ENCODE results near the gene DIPK2B. TPM values are rescaled to one million over a fixed set of nuclear protein-coding genes. Genes with fewer than 3 reads are reported as not detected.

DIPK2B gene
- total RNA-seq, 4 donors from 2014 or later: 2.3 to 6.0 (median 3.5) TPM

GRCh38 chrX:45186643-45187026 lies 14.0 kb downstream of the DIPK2B start:
- intact Hi-C loops (cut with DNase I; ENCODE audit: low total_unique reads) (loop anchor here (1.0 kb wide), 1 partner anchor 30 kb away; no protein-coding TSS in a partner anchor), in situ Hi-C loops (cut with MboI; ENCODE audit: low pct_ligation_motif_present in 1 of 4, low pct_unique_long_range_greater_than_20kb in 1 of 4, low sequenced_read_pairs in 3 of 4) (loop anchor here in 1 of 4 donors (25.0 kb wide), 1 partner anchor 1224 kb away; the partner anchor contains the start of gene NDP)
- no peaks in the 10 kb centered on the region for H3K4me1 ChIP-seq
- H3K4me3 ChIP-seq: peak overlapping the region in 1 of 4 donors; percentile 28
- peak overlapping the region in 1 of 4 donors; percentile 65 for H3K27ac ChIP-seq
- no peaks in the 10 kb centered on the region for H3K27me3 ChIP-seq
- TF ChIP-seq POLR2A (IDR thresholded peaks at IDR 0.05) (no peak), CTCF (IDR thresholded peaks at IDR 0.05) (no peak), EP300 (IDR thresholded peaks at IDR 0.05; ENCODE audit: low read depth) (no peak), POLR2AphosphoS5 (IDR thresholded peaks at IDR 0.05) (no peak)
- no peaks in the 10 kb centered on the region for H3K36me3 ChIP-seq
- no peak for DNase-seq
- WGBS, 2 donors (ENCODE audit: low coverage in 1 of 2): 38 to 45% methylated on average over 4 of the region's 4 CpGs
- no peaks in the 10 kb centered on the region for H3K9me3 ChIP-seq

- Histone ChIP-seq H3K36me3 (no peaks in the 10 kb centered on the region), H3K27me3 (no peaks in the 10 kb centered on the region), H3K4me3 (no peak overlapping the region), H3K9me3 (no peaks in the 10 kb centered on the region), H3K4me1 (no peaks in the 10 kb centered on the region), H3K27ac (no peak overlapping the region)
- no peak for DNase-seq
- TF ChIP-seq EP300 (IDR thresholded peaks at IDR 0.05; ENCODE audit: low read depth) (no peak), POLR2A (IDR thresholded peaks at IDR 0.05) (no peak), POLR2AphosphoS5 (IDR thresholded peaks at IDR 0.05) (no peak), CTCF (IDR thresholded peaks at IDR 0.05) (no peak)
- intact Hi-C loops (cut with DNase I; ENCODE audit: low total_unique reads): no loop called here
- in situ Hi-C loops (cut with MboI; ENCODE audit: low pct_ligation_motif_present in 1 of 4, low pct_unique_long_range_greater_than_20kb in 1 of 4, low sequenced_read_pairs in 3 of 4): loop anchor here in 1 of 4 donors (25.0 kb wide), 1 partner anchor 1222 kb away; the partner anchor contains the start of gene NDP
- 72 to 100% methylated on average over 2 of the region's 2 CpGs for WGBS, 2 donors (ENCODE audit: low coverage in 1 of 2)
Observed at GRCh38 chrX:45184211-45184610, 16.5 kb downstream of the DIPK2B start.

- Histone ChIP-seq H3K9me3 (no peaks in the 10 kb centered on the region), H3K4me1 (no peaks in the 10 kb centered on the region), H3K4me3 (no peak overlapping the region), H3K27me3 (no peaks in the 10 kb centered on the region), H3K27ac (no peak overlapping the region), H3K36me3 (no peaks in the 10 kb centered on the region)
- intact Hi-C loops (cut with DNase I; ENCODE audit: low total_unique reads) (no loop called here), in situ Hi-C loops (cut with MboI; ENCODE audit: low pct_ligation_motif_present in 1 of 4, low pct_unique_long_range_greater_than_20kb in 1 of 4, low sequenced_read_pairs in 3 of 4) (loop anchor here in 1 of 4 donors (25.0 kb wide), 1 partner anchor 89 kb away; no protein-coding TSS in a partner anchor)
- no peak for DNase-seq
- WGBS, 2 donors (ENCODE audit: low coverage in 1 of 2): 54 to 100% methylated on average over 1 of the region's 1 CpG
- TF ChIP-seq CTCF (IDR thresholded peaks at IDR 0.05) (no peak), POLR2A (IDR thresholded peaks at IDR 0.05) (no peak), POLR2AphosphoS5 (IDR thresholded peaks at IDR 0.05) (no peak), EP300 (IDR thresholded peaks at IDR 0.05; ENCODE audit: low read depth) (no peak)
Observed at GRCh38 chrX:45172890-45173289, 27.8 kb downstream of the DIPK2B start.

GRCh38 chrX:45166781-45167180 lies 33.9 kb downstream of the DIPK2B start:
- intact Hi-C loops (cut with DNase I; ENCODE audit: low total_unique reads): no loop called here
- H3K27ac ChIP-seq: no peak overlapping the region
- no peak overlapping the region for H3K4me3 ChIP-seq
- DNase-seq: no peak
- H3K4me1 ChIP-seq: no peaks in the 10 kb centered on the region
- WGBS, 2 donors (ENCODE audit: low coverage in 1 of 2): 61 to 80% methylated on average over 1 to 2 of the region's 2 CpGs
- no peaks in the 10 kb centered on the region for H3K9me3 ChIP-seq
- TF ChIP-seq EP300 (IDR thresholded peaks at IDR 0.05; ENCODE audit: low read depth) (no peak), POLR2AphosphoS5 (IDR thresholded peaks at IDR 0.05) (no peak), CTCF (IDR thresholded peaks at IDR 0.05) (no peak)
- H3K27me3 ChIP-seq: no peaks in the 10 kb centered on the region
- in situ Hi-C loops (cut with MboI; ENCODE audit: low pct_ligation_motif_present in 1 of 4, low pct_unique_long_range_greater_than_20kb in 1 of 4, low sequenced_read_pairs in 3 of 4): loop anchor here in 1 of 4 donors (25.0 kb wide), 1 partner anchor 96 kb away; no protein-coding TSS in a partner anchor
- H3K36me3 ChIP-seq: no peaks in the 10 kb centered on the region

Measured in transverse colon (tissue), 4 donors.